ENCODE data around the gene COTL1. TPM values are rescaled to one million over a fixed set of nuclear protein-coding genes. Genes with fewer than 3 reads are reported as not detected.

COTL1 gene
- total and polyA plus RNA-seq, 2 of the 13 experiments (the other 11 are each of a cell fraction or from before 2014, with no cell fraction given) = 8.7 to 16.9 TPM

- TF ChIP-seq TFDP1 (CRISPR knock-in tag; IDR thresholded peaks at IDR 0.05; ENCODE audit: borderline replicate concordance) (peak; percentile 57; the same call in 1 of the 2 replicates), ZFP41 (CRISPR knock-in tag; IDR thresholded peaks at IDR 0.05; ENCODE audit: borderline replicate concordance) (no peak), ZNF160 (CRISPR knock-in tag; IDR thresholded peaks at IDR 0.05) (0 out of 2 replicates have a peak, but pooled peaks have one; percentile 76), NFAT5 (CRISPR knock-in tag; IDR thresholded peaks at IDR 0.05) (no peak), RXRA (CRISPR knock-in tag; IDR thresholded peaks at IDR 0.05) (peak; percentile 43; the same call in 1 of the 2 replicates), RARA (CRISPR knock-in tag; IDR thresholded peaks at IDR 0.05) (peak; percentile 74), ZNF660 (CRISPR knock-in tag; IDR thresholded peaks at IDR 0.05; ENCODE audit: borderline replicate concordance, low read depth) (no peak), TOE1 (CRISPR knock-in tag; IDR thresholded peaks at IDR 0.05) (no peak), ZNF292 (CRISPR knock-in tag; IDR thresholded peaks at IDR 0.05; ENCODE audit: borderline replicate concordance, low read depth) (peak; percentile 95; the same call in 1 of the 2 replicates), KDM6A (CRISPR knock-in tag; IDR thresholded peaks at IDR 0.05; ENCODE audit: low read depth) (peak; percentile 77), HMGA1 (CRISPR knock-in tag; conservative IDR thresholded peaks at IDR 0.05) (no peak), YEATS2 (CRISPR knock-in tag; IDR thresholded peaks at IDR 0.05; ENCODE audit: borderline replicate concordance) (peak; percentile 44; the same call in 1 of the 2 replicates), GMEB2 (CRISPR knock-in tag; IDR thresholded peaks at IDR 0.05; ENCODE audit: low read depth) (no peak), NPAS2 (CRISPR knock-in tag; IDR thresholded peaks at IDR 0.05; ENCODE audit: borderline replicate concordance) (no peak), GMEB1 (CRISPR knock-in tag; IDR thresholded peaks at IDR 0.05; ENCODE audit: borderline replicate concordance) (no peak), AHR (CRISPR knock-in tag; IDR thresholded peaks at IDR 0.05) (0 out of 2 replicates have a peak, but pooled peaks have one; percentile 61), REPIN1 (CRISPR knock-in tag; IDR thresholded peaks at IDR 0.05; ENCODE audit: borderline replicate concordance, low read depth) (0 out of 2 replicates have a peak, but pooled peaks have one; percentile 48), ZNF691 (CRISPR knock-in tag; IDR thresholded peaks at IDR 0.05; ENCODE audit: borderline replicate concordance, low read depth) (0 out of 2 replicates have a peak, but pooled peaks have one; percentile 55)
Measured at GRCh38 chr16:84599521-84600202, 18.2 kb downstream of the COTL1 start (continued).
